Lower leg skin (tissue), 3 donors: ENCODE results near the gene EGFL6.

Experiments used
- POLR2A ChIP-seq, 2 donors: fragments of 450-650 bp; IDR thresholded peaks; one replicate each; pipeline ENCODE4 v1.6.1; 2016 to 2017; ENCODE audit warnings: antibody characterized with exemption in 2 of 2, mild to moderate bottlenecking in 1 of 2, moderate library complexity in 1 of 2
- TF ChIP-seq, protein P1 (sequence below), 3 donors: fragments of 450-650 bp; IDR thresholded peaks; one replicate each; pipeline ENCODE4 v1.5.1; 2016; ENCODE audit warnings: antibody characterized with exemption in 3 of 3, mild to moderate bottlenecking in 3 of 3, moderate library complexity in 2 of 3

DNA sequence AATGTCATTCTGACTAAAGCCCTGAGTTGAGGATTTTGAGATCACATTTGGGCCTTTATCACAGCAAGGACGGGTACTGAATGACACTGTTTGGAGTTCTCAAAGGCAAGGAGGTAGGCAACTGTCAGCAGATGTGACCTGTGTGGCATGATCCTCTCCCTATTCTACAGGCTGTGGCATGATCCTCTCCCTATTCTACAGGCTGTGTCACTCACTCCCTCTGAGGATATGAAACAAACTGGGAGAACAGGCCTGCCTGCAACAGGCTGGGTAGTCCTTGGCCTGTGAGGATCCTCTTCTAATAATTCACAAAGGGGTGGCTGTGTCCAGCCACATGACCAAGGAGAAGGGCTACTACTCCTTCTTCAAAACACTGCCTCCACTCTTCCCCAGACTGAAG, 68.6 kb downstream of the EGFL6 start:
- no peak for TF ChIP-seq POLR2A (IDR thresholded peaks at IDR 0.05)
- TF ChIP-seq, protein P1, sequence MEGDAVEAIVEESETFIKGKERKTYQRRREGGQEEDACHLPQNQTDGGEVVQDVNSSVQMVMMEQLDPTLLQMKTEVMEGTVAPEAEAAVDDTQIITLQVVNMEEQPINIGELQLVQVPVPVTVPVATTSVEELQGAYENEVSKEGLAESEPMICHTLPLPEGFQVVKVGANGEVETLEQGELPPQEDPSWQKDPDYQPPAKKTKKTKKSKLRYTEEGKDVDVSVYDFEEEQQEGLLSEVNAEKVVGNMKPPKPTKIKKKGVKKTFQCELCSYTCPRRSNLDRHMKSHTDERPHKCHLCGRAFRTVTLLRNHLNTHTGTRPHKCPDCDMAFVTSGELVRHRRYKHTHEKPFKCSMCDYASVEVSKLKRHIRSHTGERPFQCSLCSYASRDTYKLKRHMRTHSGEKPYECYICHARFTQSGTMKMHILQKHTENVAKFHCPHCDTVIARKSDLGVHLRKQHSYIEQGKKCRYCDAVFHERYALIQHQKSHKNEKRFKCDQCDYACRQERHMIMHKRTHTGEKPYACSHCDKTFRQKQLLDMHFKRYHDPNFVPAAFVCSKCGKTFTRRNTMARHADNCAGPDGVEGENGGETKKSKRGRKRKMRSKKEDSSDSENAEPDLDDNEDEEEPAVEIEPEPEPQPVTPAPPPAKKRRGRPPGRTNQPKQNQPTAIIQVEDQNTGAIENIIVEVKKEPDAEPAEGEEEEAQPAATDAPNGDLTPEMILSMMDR (IDR thresholded peaks at IDR 0.05): no peak
